GM18868 (cell line): Measurements from ENCODE around the gene HMOX2.

Experiments
- ATAC-seq: cut with Tn5 transposase; IDR thresholded peaks from one replicate; pipeline ENCODE4 v1.9.1; 2021; ENCODE audit warnings: mild to moderate bottlenecking, moderate library complexity; ENCODE audit not compliant: unreplicated experiment

The HMOX2 gene

GRCh38 chr16:4463522-4464163 lies 12.6 kb upstream of the HMOX2 start:
- ATAC-seq, result no peak

GRCh38 chr16:4465977-4466779 lies 10.0 kb upstream of the HMOX2 start:
- no peak for ATAC-seq

DNA sequence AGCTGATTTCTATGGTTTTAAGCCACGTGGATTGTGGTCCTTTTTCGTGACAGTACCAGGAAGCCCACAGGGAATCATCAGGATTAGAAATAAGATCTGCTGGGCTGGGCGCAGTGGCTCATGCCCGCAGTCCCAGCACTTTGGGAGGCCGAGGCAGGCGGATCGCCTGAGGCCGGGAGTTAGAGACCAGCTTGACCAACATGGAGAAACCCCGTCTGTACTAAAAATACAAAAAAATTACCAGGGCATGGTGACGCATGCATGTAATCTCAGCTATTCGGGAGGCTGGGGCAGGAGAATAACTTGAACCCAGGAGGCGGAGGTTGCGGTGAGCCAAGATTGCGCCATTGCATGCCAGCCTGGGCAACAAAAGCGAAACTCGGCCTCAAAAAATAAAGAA lies 8.3 kb upstream of the HMOX2 start:
- no peak for ATAC-seq

DNA sequence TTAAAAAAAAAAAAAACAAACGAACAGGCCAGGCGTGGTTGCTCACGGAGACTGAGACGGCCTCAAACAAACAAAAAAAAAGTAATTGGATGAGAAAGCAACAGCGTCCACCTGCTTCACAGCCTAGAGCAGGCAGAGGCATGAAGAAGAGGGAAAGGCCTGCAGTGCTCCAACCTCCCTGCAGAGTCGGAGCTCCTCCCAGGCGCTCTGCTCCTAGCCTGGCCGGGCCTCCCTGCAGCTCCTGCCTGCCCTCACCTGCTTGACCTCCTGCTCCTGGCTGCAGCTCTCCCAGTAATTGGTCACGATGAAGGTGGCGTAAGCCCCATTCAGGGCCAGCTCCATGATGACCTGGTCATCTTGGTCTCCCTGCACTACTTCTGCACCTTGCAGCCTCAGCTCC lies 7.2 kb upstream of the HMOX2 start:
- ATAC-seq, result no peak

GRCh38 chr16:4471869-4472268 lies 4.3 kb upstream of the HMOX2 start:
- no peak for ATAC-seq

DNA sequence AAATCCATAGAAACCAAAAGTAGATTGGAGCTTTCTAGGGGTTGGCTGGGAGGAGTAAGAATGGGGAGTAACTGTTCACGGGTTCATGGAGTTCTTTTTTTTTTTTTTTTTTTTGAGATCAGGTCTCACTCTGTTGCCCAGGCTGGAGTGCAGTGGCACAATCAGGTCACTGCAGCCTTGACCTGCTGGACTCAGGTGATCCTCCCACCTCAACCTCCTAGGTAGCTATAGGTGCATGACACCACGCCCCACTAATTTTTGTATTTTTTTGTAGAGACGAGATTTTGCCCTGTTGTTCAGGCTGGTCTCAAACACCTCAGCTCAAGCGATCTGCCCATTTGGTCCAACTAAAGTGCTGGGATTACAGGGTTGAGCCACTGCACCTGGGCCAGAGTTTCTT lies 3.3 kb upstream of the HMOX2 start:
- ATAC-seq, result no peak

DNA sequence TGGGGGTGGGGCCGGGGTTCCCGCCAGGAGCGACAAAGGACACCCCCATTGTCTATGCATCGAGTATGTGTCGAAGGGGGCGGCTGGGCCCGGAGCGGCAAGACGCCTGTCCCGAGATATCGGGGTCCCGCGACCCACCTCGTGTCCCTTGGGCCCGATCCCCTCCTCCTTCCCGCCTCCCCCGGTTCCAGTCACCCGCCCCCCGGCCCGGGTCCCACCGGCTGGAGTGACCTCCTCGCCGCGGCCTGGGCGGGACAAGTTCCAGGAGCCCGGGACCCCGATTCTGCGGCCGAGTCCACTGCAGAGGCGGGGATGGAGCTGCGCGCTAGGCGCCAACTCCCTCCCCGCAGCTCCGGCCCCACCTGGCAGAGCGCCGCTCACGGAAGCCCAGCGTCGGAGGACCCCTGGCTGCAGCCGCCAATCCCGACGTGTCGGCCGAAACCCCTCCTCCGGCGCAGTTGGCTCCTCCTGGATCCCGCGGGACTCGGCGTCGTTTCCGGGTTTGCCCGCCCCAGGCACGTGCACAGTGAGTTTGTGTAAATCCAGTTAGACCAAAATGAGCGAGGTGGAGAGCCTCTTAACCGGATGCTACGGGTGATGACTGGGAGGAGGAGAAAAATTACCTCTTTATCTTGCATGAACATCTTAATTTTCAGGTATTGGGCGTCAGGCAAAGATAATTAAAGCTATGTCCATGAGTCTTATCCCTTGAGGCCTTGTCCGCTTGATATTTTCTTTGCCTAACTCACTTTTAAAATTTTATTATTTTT lies 1.8 kb upstream of the HMOX2 start, which contains the start of gene NMRAL1:
Gene NMRAL1, minus strand, starts transcription at position 434 of the 770 bp plus-strand sequence. CDS start 493 bp downstream, outside the sequence.
- ATAC-seq, result peak; percentile 61

GRCh38 chr16:4477966-4478365 lies 1.8 kb downstream of the HMOX2 start:
- ATAC-seq, result no peak

- ATAC-seq, result no peak
Measured at GRCh38 chr16:4481526-4481925, 5.3 kb downstream of the HMOX2 start.

DNA sequence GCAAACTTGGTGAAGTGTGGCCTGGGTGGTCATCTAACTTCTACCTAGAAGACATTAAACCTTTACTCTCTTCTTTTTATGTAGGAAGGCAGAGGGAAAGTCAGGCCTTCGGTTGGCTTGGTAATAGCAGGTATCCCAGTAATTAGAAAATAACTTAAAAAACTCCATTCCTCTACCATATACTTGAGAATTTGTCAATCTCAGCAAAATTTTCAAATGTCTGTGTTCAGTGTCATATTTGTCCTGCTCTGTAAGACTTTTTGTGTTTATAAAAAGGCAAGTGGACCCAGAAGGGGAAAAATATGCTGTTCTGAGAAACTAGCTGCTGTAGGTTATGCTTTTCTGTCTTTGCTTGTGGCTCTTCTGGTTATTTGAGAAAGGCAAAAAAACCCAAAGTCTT lies 5.8 kb downstream of the HMOX2 start:
- no peak for ATAC-seq

GRCh38 chr16:4486126-4486893 lies 10.1 kb downstream of the HMOX2 start:
- no peak for ATAC-seq

GRCh38 chr16:4487955-4488498 lies 11.8 kb downstream of the HMOX2 start:
- ATAC-seq, result no peak

GRCh38 chr16:4488499-4488967 lies 12.3 kb downstream of the HMOX2 start:
- ATAC-seq, result no peak

DNA sequence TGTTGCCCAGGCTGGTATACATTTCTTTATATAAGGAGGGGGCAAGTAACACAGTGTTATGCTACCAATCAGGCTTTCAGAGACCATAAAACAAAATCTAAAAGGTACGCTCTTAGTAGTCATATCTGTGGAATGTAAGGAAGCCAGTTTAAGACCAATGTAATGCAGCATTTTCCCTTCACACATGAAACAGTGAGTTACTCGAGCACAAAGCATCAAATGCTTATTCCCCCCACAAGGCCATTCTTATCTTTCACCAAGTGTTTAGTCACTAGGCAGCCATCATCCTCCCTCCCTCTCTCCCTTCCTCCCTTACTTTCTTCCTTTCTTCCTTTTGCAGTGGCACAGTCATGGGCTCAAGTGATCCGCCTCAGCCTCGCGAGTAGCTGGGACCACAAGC lies 12.8 kb downstream of the HMOX2 start:
- ATAC-seq, result no peak

DNA sequence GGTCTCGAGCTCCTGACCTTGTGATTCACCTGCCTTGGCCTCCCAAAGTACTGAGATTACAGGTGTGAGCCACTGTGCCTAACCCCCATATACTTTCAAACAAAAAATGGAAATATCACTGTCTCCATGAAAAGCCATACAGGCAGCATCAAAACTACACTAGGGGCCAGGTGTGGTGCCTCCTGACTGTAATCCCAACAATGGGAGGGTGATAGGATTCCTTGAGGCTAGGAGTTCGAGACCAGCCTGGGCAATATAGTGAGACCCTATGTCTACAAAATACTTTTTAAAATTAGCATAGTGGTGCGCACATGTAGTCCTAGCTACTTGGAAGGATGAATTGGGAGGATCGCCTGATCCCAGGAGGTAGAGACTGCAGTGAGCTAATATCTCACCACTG lies 15.7 kb downstream of the HMOX2 start:
- no peak for ATAC-seq

GRCh38 chr16:4494746-4495490 lies 18.7 kb downstream of the HMOX2 start:
- no peak for ATAC-seq

DNA sequence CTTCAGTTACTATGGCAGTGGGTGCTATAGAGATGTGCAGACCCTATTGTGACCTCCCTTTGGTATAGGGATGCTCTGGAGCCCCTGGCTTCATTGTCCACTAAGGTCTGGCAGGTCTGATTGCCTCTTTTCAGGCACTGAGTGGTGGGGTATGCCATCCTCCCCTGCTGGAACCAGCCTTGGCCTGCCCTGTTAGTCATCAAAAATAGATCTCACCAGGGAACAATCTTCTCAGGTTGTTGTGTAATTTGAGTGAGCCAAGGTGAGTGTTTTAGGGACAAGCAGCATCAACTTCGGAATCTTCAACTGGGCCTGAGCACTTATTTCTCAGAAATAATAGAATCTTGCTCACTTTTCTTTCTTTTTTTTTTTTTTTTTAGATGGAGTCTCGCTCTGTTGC lies 19.6 kb downstream of the HMOX2 start:
- ATAC-seq, result no peak

- no peak for ATAC-seq
Measured at GRCh38 chr16:4496305-4496704, 20.1 kb downstream of the HMOX2 start.

DNA sequence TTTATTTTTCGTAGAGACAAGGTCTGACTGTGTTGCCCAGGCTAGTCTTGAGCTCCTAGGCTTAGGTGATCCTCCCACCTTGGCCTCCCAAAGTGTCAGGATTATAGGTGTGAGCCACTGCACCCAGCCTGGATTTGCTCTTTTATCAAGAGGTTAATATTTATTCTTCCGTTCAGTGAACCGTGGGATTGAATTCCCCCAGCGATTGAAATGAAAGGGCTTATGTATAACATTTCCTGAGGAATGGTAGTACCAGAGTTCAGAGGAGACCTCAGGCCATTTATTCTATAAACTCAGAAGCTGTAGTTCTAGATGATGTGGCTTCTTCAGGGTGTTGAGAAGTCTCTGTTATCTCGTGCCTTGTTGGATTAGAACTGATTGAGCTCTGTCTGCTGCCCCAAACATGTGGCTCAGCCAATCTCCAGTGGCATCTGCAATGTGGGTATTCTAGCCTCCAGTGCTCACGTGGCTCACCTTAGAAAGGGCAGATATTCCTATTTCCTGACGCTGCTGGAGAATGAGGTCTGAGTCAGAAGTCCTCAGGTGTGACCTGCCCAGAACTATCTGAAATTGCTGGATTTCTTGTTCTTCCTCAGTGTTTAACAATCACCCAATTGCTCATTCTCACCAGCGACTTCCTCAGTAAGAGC lies 22.5 kb downstream of the HMOX2 start:
- ATAC-seq, result no peak
